ENCODE measurements around the gene PMPCA. TPM values are rescaled to one million over a fixed set of nuclear protein-coding genes. Genes with fewer than 3 reads are reported as not detected.

The PMPCA gene
- total RNA-seq, 1 donor: 36.7 TPM

- H3K4me3 ChIP-seq (ENCODE audit: low read depth, low read length): no peak overlapping the region
- DNase-seq (ENCODE audit: low read depth): no peak
- TF ChIP-seq, protein P1, sequence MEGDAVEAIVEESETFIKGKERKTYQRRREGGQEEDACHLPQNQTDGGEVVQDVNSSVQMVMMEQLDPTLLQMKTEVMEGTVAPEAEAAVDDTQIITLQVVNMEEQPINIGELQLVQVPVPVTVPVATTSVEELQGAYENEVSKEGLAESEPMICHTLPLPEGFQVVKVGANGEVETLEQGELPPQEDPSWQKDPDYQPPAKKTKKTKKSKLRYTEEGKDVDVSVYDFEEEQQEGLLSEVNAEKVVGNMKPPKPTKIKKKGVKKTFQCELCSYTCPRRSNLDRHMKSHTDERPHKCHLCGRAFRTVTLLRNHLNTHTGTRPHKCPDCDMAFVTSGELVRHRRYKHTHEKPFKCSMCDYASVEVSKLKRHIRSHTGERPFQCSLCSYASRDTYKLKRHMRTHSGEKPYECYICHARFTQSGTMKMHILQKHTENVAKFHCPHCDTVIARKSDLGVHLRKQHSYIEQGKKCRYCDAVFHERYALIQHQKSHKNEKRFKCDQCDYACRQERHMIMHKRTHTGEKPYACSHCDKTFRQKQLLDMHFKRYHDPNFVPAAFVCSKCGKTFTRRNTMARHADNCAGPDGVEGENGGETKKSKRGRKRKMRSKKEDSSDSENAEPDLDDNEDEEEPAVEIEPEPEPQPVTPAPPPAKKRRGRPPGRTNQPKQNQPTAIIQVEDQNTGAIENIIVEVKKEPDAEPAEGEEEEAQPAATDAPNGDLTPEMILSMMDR (IDR thresholded peaks at IDR 0.05; ENCODE audit: insufficient read depth, low read length): no peak
Observed at GRCh38 chr9:136379401-136379800, 31.1 kb upstream of the PMPCA start.

GRCh38 chr9:136379891-136380290 is 30.6 kb upstream of the PMPCA start:
- H3K4me3 ChIP-seq (ENCODE audit: low read depth, low read length): no peak overlapping the region
- TF ChIP-seq, protein P1 (IDR thresholded peaks at IDR 0.05; ENCODE audit: insufficient read depth, low read length): no peak
- DNase-seq (ENCODE audit: low read depth): no peak

GRCh38 chr9:136380381-136380780 is 30.1 kb upstream of the PMPCA start:
- TF ChIP-seq, protein P1 (IDR thresholded peaks at IDR 0.05; ENCODE audit: insufficient read depth, low read length): no peak
- H3K4me3 ChIP-seq (ENCODE audit: low read depth, low read length): no peak overlapping the region
- no peak for DNase-seq (ENCODE audit: low read depth)

GRCh38 chr9:136381311-136381710 is 29.1 kb upstream of the PMPCA start:
- no peak overlapping the region for H3K4me3 ChIP-seq (ENCODE audit: low read depth, low read length)
- no peak for DNase-seq (ENCODE audit: low read depth)
- TF ChIP-seq, protein P1 (IDR thresholded peaks at IDR 0.05; ENCODE audit: insufficient read depth, low read length): no peak

DNA sequence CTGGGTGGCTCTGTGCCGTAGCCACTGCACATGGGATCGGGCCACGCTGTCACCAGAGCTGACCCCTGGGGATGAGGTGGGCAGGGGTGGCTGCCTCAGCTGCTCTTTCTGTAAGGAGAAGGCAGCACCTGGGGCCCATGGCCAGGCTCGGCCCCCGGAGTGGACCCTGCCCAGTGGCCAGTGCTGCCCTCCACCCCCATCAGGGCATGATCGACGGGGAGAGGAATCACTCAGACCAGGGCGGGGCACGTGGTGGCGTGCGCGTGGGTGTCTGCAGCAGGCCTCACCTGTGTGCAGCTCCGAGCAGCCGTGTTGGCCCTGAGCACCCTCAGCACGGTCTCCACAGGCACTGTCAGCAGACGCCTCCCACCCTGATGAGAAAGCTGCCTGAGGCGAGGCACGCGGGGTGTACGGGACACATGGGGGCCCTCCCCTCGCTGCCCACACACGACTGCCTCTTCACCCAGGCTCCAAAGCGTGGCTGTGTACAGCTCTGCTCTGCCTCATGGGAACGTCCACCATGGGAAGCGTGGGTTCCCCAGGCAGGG is 28.4 kb upstream of the PMPCA start:
- H3K4me3 ChIP-seq (ENCODE audit: low read depth, low read length): no peak overlapping the region
- DNase-seq (ENCODE audit: low read depth): no peak
- TF ChIP-seq, protein P1 (IDR thresholded peaks at IDR 0.05; ENCODE audit: insufficient read depth, low read length): no peak

GRCh38 chr9:136383436-136383835 is 27.0 kb upstream of the PMPCA start:
- TF ChIP-seq, protein P1 (IDR thresholded peaks at IDR 0.05; ENCODE audit: insufficient read depth, low read length): no peak
- no peak for DNase-seq (ENCODE audit: low read depth)
- H3K4me3 ChIP-seq (ENCODE audit: low read depth, low read length): no peak overlapping the region

DNA sequence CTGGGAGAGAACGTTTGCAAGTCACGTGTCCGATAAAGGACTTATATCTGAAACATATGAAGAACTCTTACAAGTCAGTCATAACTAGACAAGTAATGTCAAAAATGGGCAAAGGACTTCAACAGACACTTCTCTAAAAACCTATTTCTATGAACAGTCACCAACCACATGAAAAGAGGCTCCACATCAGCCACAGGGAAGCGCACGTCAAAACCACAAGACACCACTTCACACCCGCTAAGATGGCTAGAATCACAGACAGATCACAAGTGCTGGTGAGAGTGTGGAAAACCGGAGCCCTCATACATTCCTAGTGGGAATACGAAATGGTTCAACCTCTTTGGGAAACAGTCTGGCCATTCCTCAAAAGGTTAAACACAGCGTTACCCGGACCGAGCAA is 25.4 kb upstream of the PMPCA start:
- DNase-seq (ENCODE audit: low read depth): no peak
- TF ChIP-seq, protein P1 (IDR thresholded peaks at IDR 0.05; ENCODE audit: insufficient read depth, low read length): no peak
- H3K4me3 ChIP-seq (ENCODE audit: low read depth, low read length): no peak overlapping the region
